SK-MEL-5 (cell line): ENCODE results near the gene PRRG3. TPM values are rescaled to one million over a fixed set of nuclear protein-coding genes. Genes with fewer than 3 reads are reported as not detected.

Experiments
- total RNA-seq: library from RNA; depleted of rRNA; stranded (reverse); fragments of >200 nt; shearing (Covaris generic); gene quantifications from 2 replicates; pipeline ENCODE4 v1.2.3, GENCODE V29; 2014; rRNA removed

PRRG3 gene
- total RNA-seq, 1 experiment from 2014 or later = not detected

Other genes starting within 250 kb of the PRRG3 start
- 2.9 and 3.3 TPM in 2 replicates for gene PASD1, start 131.8 kb upstream of the PRRG3 start, total RNA-seq
- gene FATE1, start 20.6 kb downstream of the PRRG3 start, total RNA-seq = not detected in 2 replicates
- not detected in 2 replicates for gene CNGA2, start 39.3 kb downstream of the PRRG3 start, total RNA-seq
- 0.19 TPM in 1 of 2 replicates, not detected in the other for gene MAGEA4, start 217.4 kb downstream of the PRRG3 start, total RNA-seq